ENCODE results near the gene SMPX. TPM values are rescaled to one million over a fixed set of nuclear protein-coding genes. Genes with fewer than 3 reads are reported as not detected.

SMPX gene
- not detected in 2 replicates for total RNA-seq

- H3K4me1 Mint-ChIP-seq, result no peaks in the 10 kb centered on the region
- peaks cover 4% of the 10 kb centered on the region for H3K27me3 Mint-ChIP-seq
- H3K36me3 Mint-ChIP-seq (ENCODE audit: low read depth), result no peaks in the 10 kb centered on the region
- ATAC-seq (ENCODE audit: low read depth) (no peak), DNase-seq (no peak)
- no peak within 1 kb of the TSS for H3K27ac Mint-ChIP-seq
- ChIA-PET POLR2A (no interaction called here), CTCF (interaction anchor here (1.3 kb wide), 1 partner anchor 12 kb away, joined by 4 read pairs; no protein-coding TSS in a partner anchor)
- TF ChIP-seq CTCF (IDR thresholded peaks at IDR 0.05), result no peak
- no peaks in the 10 kb centered on the region for H3K9me3 Mint-ChIP-seq
- intact Hi-C loops (cut with micrococcal nuclease), result no loop called here
- H3K4me3 Mint-ChIP-seq, result no peak within 1 kb of the TSS
Measured at GRCh38 chrX:21757960-21758359, at the start of gene SMPX. TSS of gene SMPX (minus strand) at chrX:21758116. CDS start at chrX:21754290, 3,826 bp downstream.

GRCh38 chrX:21806691-21807090 is 48.8 kb upstream of the SMPX start:
- no peak overlapping the region for H3K4me3 Mint-ChIP-seq
- POLR2A ChIA-PET, result no interaction called here
- ATAC-seq (ENCODE audit: low read depth) (no peak), DNase-seq (no peak)
- CTCF ChIA-PET, result no interaction called here
- no peak overlapping the region for H3K27ac Mint-ChIP-seq
- intact Hi-C loops (cut with micrococcal nuclease), result no loop called here
- TF ChIP-seq CTCF (IDR thresholded peaks at IDR 0.05), result no peak
- no peaks in the 10 kb centered on the region for H3K27me3 Mint-ChIP-seq
- H3K4me1 Mint-ChIP-seq, result no peaks in the 10 kb centered on the region
- no peaks in the 10 kb centered on the region for H3K36me3 Mint-ChIP-seq (ENCODE audit: low read depth)
- no peaks in the 10 kb centered on the region for H3K9me3 Mint-ChIP-seq

GRCh38 chrX:21802839-21803238 is 44.9 kb upstream of the SMPX start:
- intact Hi-C loops (cut with micrococcal nuclease), result no loop called here
- ATAC-seq (ENCODE audit: low read depth) (no peak), DNase-seq (no peak)
- Mint-ChIP-seq H3K4me1 (no peaks in the 10 kb centered on the region), H3K4me3 (no peak overlapping the region), H3K9me3 (no peaks in the 10 kb centered on the region), H3K27me3 (no peaks in the 10 kb centered on the region), H3K27ac (no peak overlapping the region), H3K36me3 (ENCODE audit: low read depth) (no peaks in the 10 kb centered on the region)
- no peak for TF ChIP-seq CTCF (IDR thresholded peaks at IDR 0.05)
- CTCF ChIA-PET, result no interaction called here
- POLR2A ChIA-PET, result no interaction called here

GRCh38 chrX:21802054-21802670 is 44.2 kb upstream of the SMPX start:
- no peak for TF ChIP-seq CTCF (IDR thresholded peaks at IDR 0.05)
- Mint-ChIP-seq H3K36me3 (ENCODE audit: low read depth) (no peaks in the 10 kb centered on the region), H3K4me1 (no peaks in the 10 kb centered on the region), H3K4me3 (no peak overlapping the region), H3K9me3 (no peaks in the 10 kb centered on the region), H3K27ac (no peak overlapping the region), H3K27me3 (no peaks in the 10 kb centered on the region)
- ChIA-PET CTCF (no interaction called here), POLR2A (no interaction called here)
- intact Hi-C loops (cut with micrococcal nuclease), result no loop called here
- DNase-seq (no peak), ATAC-seq (ENCODE audit: low read depth) (no peak)

GRCh38 chrX:21800344-21800770 is 42.4 kb upstream of the SMPX start:
- Mint-ChIP-seq H3K36me3 (ENCODE audit: low read depth) (no peaks in the 10 kb centered on the region), H3K4me3 (no peak overlapping the region), H3K4me1 (no peaks in the 10 kb centered on the region), H3K27ac (no peak overlapping the region), H3K9me3 (no peaks in the 10 kb centered on the region), H3K27me3 (peaks cover under 1% of the 10 kb centered on the region)
- CTCF ChIA-PET, result no interaction called here
- intact Hi-C loops (cut with micrococcal nuclease), result no loop called here
- no peak for DNase-seq
- TF ChIP-seq CTCF (IDR thresholded peaks at IDR 0.05), result no peak
- POLR2A ChIA-PET, result no interaction called here
- no peak for ATAC-seq (ENCODE audit: low read depth)
